Measurements from ENCODE around the gene ITIH1. TPM values are rescaled to one million over a fixed set of nuclear protein-coding genes. Genes with fewer than 3 reads are reported as not detected.

The ITIH1 gene
- total RNA-seq, 1 donor from 2014 or later = 0.80 TPM

DNA sequence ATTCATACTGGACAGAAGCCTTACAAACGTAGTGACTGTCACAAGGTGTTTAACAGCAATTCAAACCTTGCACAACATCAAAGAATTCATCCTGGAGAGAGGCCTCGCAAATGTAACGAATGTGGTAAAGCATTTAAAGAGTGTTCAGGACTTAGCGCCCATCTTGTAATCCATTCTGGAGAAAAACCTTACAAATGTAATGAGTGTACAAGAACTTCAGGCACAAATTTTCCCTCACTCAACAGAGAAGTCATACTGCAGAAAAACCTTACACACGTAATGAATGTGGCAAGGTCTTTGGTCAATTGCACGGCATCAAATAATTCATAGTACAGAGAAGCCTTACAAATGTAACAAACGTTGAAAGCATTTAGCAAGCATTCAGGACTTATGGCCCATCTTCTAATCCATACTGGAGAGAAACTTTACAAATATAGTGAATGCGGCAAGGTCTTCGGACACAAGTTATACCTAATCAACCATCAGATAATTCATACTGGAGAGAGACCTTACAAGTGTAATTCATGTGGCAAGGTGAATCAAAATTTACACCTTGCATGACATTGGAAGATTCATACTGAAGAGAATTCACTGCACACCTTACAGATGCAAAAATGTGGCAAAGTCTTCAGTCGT, 44.0 kb upstream of the ITIH1 start:
- Mint-ChIP-seq H3K27ac (no peak overlapping the region), H3K4me3 (no peak overlapping the region), H3K9me3 (peaks cover 9% of the 10 kb centered on the region), H3K36me3 (ENCODE audit: low read depth) (peaks cover 78% of the 10 kb centered on the region), H3K27me3 (no peaks in the 10 kb centered on the region), H3K4me1 (peaks cover 6% of the 10 kb centered on the region)
- POLR2A ChIA-PET = no interaction called here
- ATAC-seq (ENCODE audit: low read depth) (no peak), DNase-seq (no peak)
- CTCF ChIA-PET = no interaction called here
- intact Hi-C loops (cut with micrococcal nuclease) = no loop called here
- TF ChIP-seq, protein P1, sequence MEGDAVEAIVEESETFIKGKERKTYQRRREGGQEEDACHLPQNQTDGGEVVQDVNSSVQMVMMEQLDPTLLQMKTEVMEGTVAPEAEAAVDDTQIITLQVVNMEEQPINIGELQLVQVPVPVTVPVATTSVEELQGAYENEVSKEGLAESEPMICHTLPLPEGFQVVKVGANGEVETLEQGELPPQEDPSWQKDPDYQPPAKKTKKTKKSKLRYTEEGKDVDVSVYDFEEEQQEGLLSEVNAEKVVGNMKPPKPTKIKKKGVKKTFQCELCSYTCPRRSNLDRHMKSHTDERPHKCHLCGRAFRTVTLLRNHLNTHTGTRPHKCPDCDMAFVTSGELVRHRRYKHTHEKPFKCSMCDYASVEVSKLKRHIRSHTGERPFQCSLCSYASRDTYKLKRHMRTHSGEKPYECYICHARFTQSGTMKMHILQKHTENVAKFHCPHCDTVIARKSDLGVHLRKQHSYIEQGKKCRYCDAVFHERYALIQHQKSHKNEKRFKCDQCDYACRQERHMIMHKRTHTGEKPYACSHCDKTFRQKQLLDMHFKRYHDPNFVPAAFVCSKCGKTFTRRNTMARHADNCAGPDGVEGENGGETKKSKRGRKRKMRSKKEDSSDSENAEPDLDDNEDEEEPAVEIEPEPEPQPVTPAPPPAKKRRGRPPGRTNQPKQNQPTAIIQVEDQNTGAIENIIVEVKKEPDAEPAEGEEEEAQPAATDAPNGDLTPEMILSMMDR (IDR thresholded peaks at IDR 0.05) = no peak

DNA sequence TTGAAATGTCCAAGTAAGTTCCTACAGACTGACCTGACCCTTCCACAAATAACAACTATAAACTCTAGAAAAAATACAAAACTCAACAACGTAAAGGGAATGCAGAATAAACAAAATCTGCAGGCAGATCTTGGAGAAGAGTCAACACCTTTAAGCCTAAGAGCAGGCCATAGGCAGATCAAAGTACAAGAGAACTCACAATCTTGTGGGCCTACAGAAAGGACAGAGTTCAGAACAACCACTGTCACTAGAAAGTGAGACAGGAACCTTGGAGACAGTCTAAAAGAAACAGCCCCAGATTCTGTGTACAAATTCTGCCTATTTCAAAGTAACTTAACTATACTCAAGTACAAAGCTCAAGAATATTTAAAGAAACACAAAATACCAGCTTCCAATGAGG, 37.7 kb upstream of the ITIH1 start:
- H3K4me3 Mint-ChIP-seq = no peak overlapping the region
- H3K27ac Mint-ChIP-seq = no peak overlapping the region
- TF ChIP-seq, protein P1 (IDR thresholded peaks at IDR 0.05) = no peak
- no peaks in the 10 kb centered on the region for H3K27me3 Mint-ChIP-seq
- ChIA-PET CTCF (no interaction called here), POLR2A (no interaction called here)
- intact Hi-C loops (cut with micrococcal nuclease) = no loop called here
- ATAC-seq (ENCODE audit: low read depth) (no peak), DNase-seq (no peak)
- no peaks in the 10 kb centered on the region for H3K9me3 Mint-ChIP-seq
- H3K4me1 Mint-ChIP-seq = no peaks in the 10 kb centered on the region
- H3K36me3 Mint-ChIP-seq (ENCODE audit: low read depth) = peaks cover 69% of the 10 kb centered on the region

DNA sequence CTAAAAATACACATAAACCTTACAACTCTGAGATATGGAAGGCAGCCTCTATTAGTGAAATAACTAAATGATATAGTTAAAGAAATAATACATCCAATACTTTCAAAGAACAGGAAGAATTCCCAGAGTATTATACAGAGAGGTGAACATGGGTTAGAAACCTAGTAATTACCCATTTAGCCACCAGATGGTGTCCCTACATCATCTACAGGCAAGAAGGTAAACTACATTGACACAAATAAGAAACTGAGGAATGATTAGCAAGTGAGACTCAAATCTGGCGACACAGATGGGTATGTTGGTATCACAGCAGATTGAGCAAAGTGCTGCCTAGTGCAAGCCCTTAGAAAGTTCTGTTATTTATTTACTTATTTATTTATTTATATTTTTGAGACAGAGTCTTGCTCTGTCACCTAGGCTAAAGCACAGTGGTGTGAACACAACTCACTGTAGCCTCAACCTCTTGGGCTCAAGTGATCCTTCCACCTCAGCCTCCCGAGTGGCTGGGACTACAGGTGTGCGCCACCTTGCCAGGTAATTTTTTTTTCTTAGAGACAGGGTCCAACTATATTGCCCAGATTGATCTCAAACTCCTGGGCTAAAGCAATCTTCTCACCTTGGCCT, 34.9 kb upstream of the ITIH1 start:
- CTCF ChIA-PET = interaction anchor here (1.0 kb wide), 2 partner anchors 78 to 331 kb away, joined by 3 to 6 read pairs; no protein-coding TSS in a partner anchor
- Mint-ChIP-seq H3K27me3 (no peaks in the 10 kb centered on the region), H3K27ac (no peak overlapping the region), H3K9me3 (no peaks in the 10 kb centered on the region), H3K4me1 (no peaks in the 10 kb centered on the region), H3K36me3 (ENCODE audit: low read depth) (peaks cover 67% of the 10 kb centered on the region), H3K4me3 (no peak overlapping the region)
- no peak for DNase-seq
- intact Hi-C loops (cut with micrococcal nuclease) = loop anchor here (1.0 to 2.0 kb wide), 5 partner anchors 57 to 330 kb away; no protein-coding TSS in a partner anchor
- POLR2A ChIA-PET = no interaction called here
- peak; percentile 45 for ATAC-seq (ENCODE audit: low read depth)
- TF ChIP-seq, protein P1 (IDR thresholded peaks at IDR 0.05) = peak; percentile 43

DNA sequence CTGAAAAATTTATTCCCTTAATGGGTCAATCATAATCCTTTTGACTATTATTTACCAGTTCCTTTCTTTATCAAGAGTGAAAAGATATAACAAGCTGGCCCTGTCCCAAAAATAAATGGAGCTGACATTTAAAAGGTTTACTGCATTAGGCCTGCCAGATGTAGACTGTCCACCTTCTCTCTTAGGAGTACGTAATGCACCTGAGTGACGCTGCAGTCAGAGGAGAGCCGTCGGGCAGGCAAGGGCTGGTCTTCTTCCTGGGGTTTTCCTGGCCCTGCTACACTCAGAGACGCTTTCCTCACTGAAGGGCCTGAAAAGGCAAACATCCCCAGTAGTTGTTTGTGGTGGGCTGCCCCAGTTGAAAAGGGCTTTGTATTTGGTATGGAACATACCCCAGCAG, 34.2 kb upstream of the ITIH1 start:
- intact Hi-C loops (cut with micrococcal nuclease) = loop anchor here (2.0 kb wide), 1 partner anchor 244 kb away; no protein-coding TSS in a partner anchor
- Mint-ChIP-seq H3K27me3 (no peaks in the 10 kb centered on the region), H3K27ac (no peak overlapping the region), H3K36me3 (ENCODE audit: low read depth) (peaks cover 66% of the 10 kb centered on the region), H3K4me3 (no peak overlapping the region), H3K4me1 (no peaks in the 10 kb centered on the region), H3K9me3 (no peaks in the 10 kb centered on the region)
- ChIA-PET POLR2A (no interaction called here), CTCF (interaction anchor here (0.9 to 1.0 kb wide), 3 partner anchors 55 to 190 kb away, joined by 3 to 4 read pairs (median 3); no protein-coding TSS in a partner anchor)
- TF ChIP-seq, protein P1 (IDR thresholded peaks at IDR 0.05) = no peak
- ATAC-seq (ENCODE audit: low read depth) (no peak), DNase-seq (no peak)

DNA sequence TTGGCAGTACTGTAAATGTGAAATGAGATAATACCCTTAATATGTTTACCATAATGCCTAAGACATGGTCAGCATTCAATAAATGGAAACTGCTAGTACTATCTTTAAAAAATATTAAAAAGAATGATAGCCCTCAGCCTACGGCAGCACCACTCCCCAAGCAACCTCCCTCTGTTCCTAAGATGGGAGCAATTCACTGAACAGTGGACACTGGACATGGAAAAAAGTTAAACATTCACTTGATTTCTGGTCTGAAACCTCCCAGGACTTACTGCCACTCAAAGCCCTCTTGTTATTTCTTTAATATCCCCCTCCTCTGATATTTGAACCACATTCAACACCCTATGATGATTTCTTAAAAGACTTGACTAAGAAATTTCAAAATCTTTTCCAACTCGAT, 33.7 kb upstream of the ITIH1 start:
- peaks cover 67% of the 10 kb centered on the region for H3K36me3 Mint-ChIP-seq (ENCODE audit: low read depth)

More for the DNA sequence above, 33.7 kb upstream of the ITIH1 start:
- intact Hi-C loops (cut with micrococcal nuclease) = loop anchor here (2.0 kb wide), 1 partner anchor 243 kb away; no protein-coding TSS in a partner anchor
- DNase-seq (no peak), ATAC-seq (ENCODE audit: low read depth) (no peak)
- no peaks in the 10 kb centered on the region for H3K4me1 Mint-ChIP-seq
- no peaks in the 10 kb centered on the region for H3K27me3 Mint-ChIP-seq
- H3K27ac Mint-ChIP-seq = no peak overlapping the region
- TF ChIP-seq, protein P1 (IDR thresholded peaks at IDR 0.05) = no peak
- H3K9me3 Mint-ChIP-seq = no peaks in the 10 kb centered on the region
- ChIA-PET POLR2A (no interaction called here), CTCF (interaction anchor here (0.9 to 1.0 kb wide), 3 partner anchors 55 to 190 kb away, joined by 3 to 4 read pairs (median 3); no protein-coding TSS in a partner anchor)
- no peak overlapping the region for H3K4me3 Mint-ChIP-seq

All from activated B cell treated with CpG ODN at 0.5 μM for 24 hours (primary cell).